Measurements from ENCODE around the gene DOCK8.

- TF ChIP-seq CTCF (IDR thresholded peaks at IDR 0.05) (no peak), POLR2A (IDR thresholded peaks at IDR 0.05) (no peak), EP300 (IDR thresholded peaks at IDR 0.05) (no peak)
Observed at GRCh38 chr9:324971-325370, 110.3 kb downstream of the DOCK8 start.
